Central memory CD8-positive, alpha-beta T cell (primary cell): ENCODE results near the gene NOTCH1.

ENCODE experiments used
- ATAC-seq: fragments of 150-1000 bp; cut with Tn5 transposase; replicated peaks from 2 replicates; pipeline ENCODE4 v1.10.0; 2022; ENCODE audit warnings: mild to moderate bottlenecking, moderate FRiP score, moderate number of reproducible peaks; ENCODE audit not compliant: poor library complexity, severe bottlenecking; ENCODE audit errors: extremely low read depth
- DNase-seq, 2 donors: peaks; one replicate each; pipeline ENCODE4 v3.0.0; 2021; ENCODE audit warnings: low spot score in 2 of 2
- H3K27ac Mint-ChIP-seq: one replicate; pipeline ENCODE4 v1.8.0; 2022; ENCODE audit warnings: low read depth, mild to moderate bottlenecking, moderate library complexity, mixed read lengths
- H3K27me3 Mint-ChIP-seq: one replicate; pipeline ENCODE4 v1.8.0; 2022; ENCODE audit warnings: mixed read lengths
- H3K36me3 Mint-ChIP-seq: one replicate; pipeline ENCODE4 v1.8.0; 2022; ENCODE audit warnings: mild to moderate bottlenecking, moderate library complexity, mixed read lengths; ENCODE audit not compliant: insufficient read depth
- H3K4me1 Mint-ChIP-seq: one replicate; pipeline ENCODE4 v1.8.0; 2022; ENCODE audit warnings: mixed read lengths
- H3K4me3 Mint-ChIP-seq: one replicate; pipeline ENCODE4 v1.8.0; 2022; ENCODE audit warnings: mild to moderate bottlenecking, moderate library complexity, mixed read lengths
- H3K9me3 Mint-ChIP-seq: one replicate; pipeline ENCODE4 v1.8.0; 2022; ENCODE audit warnings: mixed read lengths

The NOTCH1 gene

DNA sequence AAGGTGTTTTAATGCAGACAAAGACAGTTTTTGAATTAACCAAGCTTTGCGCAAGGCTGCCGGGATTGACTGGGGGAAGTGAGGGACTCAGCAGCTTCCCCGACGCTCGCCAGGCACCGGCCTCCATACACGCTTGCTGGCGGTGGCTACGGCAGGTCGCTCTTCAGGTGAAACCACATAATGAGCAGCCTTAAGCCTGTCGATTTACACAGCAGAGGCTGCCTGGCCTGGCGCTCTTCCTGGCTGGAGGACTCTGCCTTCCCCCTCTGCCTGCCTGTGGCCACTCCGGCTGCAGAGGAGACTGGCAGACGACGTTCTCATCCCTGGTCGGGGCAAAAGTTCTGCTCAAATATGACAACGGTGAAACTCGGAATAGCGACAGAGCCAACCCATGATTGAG lies 9.0 kb upstream of the NOTCH1 start:
- H3K9me3 Mint-ChIP-seq, result no peaks in the 10 kb centered on the region
- no peak for ATAC-seq

DNA sequence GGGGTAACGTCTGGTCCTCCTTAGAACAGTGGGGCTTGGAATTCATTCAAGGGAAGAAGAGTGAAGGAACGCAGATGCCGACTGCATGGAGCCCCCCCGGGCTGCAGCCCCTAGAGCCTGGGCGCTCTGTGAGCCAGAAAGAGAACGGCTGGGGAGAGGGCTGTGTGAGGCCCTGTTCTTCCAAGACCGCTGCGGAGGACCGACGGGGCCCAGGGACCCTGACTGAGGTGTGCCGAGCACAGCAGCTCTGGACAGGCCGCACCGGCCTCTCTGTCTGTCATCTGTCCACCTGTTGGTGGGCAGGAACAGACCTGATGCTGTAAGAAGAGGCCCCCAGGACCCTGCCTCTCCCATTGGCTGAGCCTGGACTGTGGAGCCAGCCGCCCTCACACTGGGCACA lies 7.7 kb upstream of the NOTCH1 start:
- ATAC-seq (no peak), DNase-seq (no peak)
- Mint-ChIP-seq H3K27ac (no peak overlapping the region), H3K9me3 (no peaks in the 10 kb centered on the region), H3K36me3 (peaks cover 1% of the 10 kb centered on the region), H3K4me3 (no peak overlapping the region), H3K27me3 (no peaks in the 10 kb centered on the region), H3K4me1 (peaks cover 3% of the 10 kb centered on the region)

More for the DNA sequence above, 9.0 kb upstream of the NOTCH1 start:
- H3K4me3 Mint-ChIP-seq, result no peak overlapping the region
- H3K36me3 Mint-ChIP-seq, result peaks cover 1% of the 10 kb centered on the region
- H3K27ac Mint-ChIP-seq, result no peak overlapping the region
- no peaks in the 10 kb centered on the region for H3K27me3 Mint-ChIP-seq
- H3K4me1 Mint-ChIP-seq, result peaks cover 5% of the 10 kb centered on the region
- no peak for DNase-seq

DNA sequence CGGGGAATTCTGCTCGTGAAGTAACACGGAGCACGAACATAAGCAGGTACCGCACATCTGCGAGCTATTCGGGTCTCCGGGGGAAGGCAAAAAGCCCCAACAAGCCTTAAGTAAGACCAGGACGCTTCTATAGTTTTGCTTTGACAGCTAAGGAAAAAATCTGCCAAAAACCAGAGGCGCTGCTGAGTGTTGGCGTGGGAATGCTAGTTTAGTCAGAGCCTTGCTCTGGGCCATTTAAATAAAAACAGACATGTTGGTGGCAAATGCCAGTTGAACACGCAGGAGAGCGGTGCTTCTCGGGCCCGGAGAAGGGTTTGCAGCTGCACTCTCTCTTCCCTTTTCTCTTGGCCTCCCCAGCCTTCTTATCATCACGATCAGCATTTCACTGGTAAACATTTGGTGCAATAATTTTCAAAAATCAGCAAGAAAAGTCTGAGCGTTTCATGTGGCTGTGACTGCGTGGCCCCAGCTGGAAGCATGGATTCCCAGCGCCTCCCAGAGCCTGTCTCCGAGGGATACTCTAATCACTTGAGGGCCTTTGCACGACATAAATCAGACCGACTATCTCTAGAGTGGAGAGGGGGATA lies 6.4 kb upstream of the NOTCH1 start:
- Mint-ChIP-seq H3K4me3 (no peak overlapping the region), H3K27ac (no peak overlapping the region), H3K27me3 (no peaks in the 10 kb centered on the region), H3K9me3 (no peaks in the 10 kb centered on the region), H3K36me3 (peaks cover 1% of the 10 kb centered on the region), H3K4me1 (no peaks in the 10 kb centered on the region)
- ATAC-seq, result no peak
- no peak for DNase-seq

DNA sequence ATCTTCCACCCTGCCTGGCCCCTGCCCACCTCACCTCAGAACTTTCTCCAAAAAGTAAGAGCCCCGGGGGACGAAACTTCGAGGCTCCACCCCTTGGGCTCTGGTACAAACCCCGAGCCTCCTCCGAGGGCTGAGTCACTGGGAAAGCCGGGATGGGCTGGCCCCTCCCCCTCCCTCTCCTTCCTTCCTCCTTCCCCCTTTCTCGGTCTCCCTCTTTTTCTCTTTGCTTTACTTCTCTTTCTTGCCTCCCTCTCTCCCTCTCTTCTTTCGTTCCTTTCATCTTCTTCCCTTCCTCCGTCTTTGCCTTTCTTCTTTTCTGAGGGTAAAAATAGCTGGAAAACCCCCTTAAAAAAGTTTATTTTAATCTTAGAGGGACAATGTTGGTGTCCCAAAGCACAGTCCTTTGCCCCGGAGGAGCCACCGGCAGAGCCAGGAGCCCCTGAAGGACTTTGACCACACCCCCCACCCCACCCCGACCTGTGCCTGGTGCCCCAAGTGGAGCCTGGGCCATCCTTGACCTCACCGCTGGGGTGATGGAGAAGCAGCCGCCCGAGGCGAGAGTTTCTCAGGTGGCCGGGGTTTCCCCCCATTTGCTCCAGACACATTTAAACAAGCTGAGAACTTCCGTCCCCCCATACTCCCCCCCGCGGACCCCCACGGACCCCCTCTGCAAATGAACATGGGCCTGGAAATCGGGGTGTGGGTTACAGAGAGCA lies 5.7 kb upstream of the NOTCH1 start:
- H3K4me3 Mint-ChIP-seq, result no peak overlapping the region
- H3K27ac Mint-ChIP-seq, result no peak overlapping the region
- ATAC-seq (no peak), DNase-seq (no peak)
- peaks cover 5% of the 10 kb centered on the region for H3K4me1 Mint-ChIP-seq
- H3K9me3 Mint-ChIP-seq, result no peaks in the 10 kb centered on the region
- H3K36me3 Mint-ChIP-seq, result peaks cover 1% of the 10 kb centered on the region
- H3K27me3 Mint-ChIP-seq, result no peaks in the 10 kb centered on the region

DNA sequence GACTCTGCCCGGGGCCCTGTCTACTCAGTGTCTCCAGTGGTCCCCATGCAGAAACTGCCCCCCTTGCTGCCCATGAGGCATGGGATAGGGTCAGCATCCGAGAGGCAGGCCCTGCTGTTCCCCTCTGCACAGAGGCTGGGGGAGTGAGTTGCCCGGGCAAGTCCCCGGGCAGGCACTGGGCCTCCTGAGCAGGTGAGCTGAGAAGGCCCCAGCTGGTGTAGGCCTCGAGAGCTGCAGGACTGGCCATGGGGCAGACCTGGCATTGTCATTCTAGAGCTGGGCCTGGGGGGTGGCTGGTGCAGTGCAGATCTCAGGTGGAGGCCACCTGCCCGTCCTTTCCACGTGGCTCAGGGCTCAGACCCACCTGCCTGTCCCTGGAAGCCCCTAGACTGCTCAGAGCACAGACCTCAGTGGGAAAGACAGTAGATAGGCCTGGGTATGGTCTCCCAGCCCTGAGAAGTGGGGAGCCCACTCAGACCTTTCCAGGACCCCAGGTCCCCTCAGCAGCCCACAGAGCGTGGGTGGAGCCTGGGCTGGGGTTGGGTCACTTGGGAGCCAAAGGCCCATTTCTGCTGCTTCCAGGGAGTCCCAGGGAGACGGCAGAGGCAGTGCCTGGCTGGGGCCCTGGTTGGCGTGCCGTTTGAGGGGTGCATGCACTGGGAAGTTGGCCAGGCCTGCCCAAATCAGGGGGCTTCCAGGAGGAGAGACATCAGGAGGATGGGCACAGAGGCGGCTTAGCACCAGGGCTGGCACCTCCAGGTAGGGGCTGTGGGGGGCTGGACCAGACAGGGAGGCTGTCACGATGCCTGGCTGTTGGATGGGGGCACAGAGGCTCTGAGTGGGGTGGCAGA lies 4.8 kb upstream of the NOTCH1 start:
- peaks cover 5% of the 10 kb centered on the region for H3K4me1 Mint-ChIP-seq
- H3K27me3 Mint-ChIP-seq, result no peaks in the 10 kb centered on the region
- peaks cover 1% of the 10 kb centered on the region for H3K36me3 Mint-ChIP-seq
- ATAC-seq (no peak), DNase-seq (no peak)
- no peaks in the 10 kb centered on the region for H3K9me3 Mint-ChIP-seq
- no peak overlapping the region for H3K27ac Mint-ChIP-seq
- H3K4me3 Mint-ChIP-seq, result no peak overlapping the region

DNA sequence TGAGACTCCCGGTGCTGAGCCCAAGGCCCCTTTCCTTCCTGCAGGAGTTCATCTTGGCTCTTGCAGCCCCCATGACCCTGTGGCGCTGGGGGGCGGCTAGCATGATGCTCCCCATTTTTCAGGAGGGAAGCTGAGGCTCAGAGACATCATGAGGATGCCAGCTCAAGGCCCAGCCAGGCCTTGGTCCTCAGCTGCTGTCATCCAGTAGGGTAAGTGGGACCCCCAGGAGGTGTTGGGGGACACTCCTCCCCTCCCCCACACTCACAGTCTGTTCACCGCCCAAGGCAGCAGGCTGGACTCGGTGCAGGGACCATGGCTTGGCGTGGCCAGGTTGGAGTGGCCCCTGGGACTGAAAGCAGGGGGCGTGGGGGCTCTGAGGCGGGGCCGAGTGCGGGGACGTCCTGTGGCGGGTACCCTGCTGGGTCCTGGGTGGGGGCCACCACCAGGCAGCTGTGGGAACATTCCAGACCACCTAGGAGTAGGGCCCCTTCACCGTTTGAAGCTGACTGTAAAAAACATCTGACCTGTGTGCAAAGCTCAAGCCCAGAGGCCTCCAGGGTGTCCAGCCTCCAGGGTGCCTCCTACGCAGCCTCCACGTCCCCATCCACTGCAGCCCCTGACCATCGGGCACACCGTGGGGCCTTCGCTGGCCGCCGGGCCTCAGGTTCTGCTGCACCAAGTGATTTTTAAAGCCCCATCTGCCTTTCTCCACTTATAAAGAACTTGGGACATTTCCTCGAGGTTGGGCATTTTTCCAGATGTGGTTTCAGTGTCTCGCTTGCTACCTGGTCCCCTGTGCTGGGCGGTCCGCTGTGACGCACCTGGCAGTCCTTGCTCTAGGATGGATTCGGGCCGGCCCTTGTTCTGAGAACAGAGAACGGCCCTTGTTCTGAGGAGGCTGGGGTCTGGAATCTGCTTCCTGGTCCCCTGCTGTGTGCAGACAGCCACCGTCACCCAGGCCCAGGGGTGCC lies 3.4 kb upstream of the NOTCH1 start:
- Mint-ChIP-seq H3K27ac (no peak overlapping the region), H3K9me3 (no peaks in the 10 kb centered on the region), H3K36me3 (peaks cover 3% of the 10 kb centered on the region), H3K27me3 (no peaks in the 10 kb centered on the region), H3K4me1 (peaks cover 5% of the 10 kb centered on the region), H3K4me3 (no peak overlapping the region)
- ATAC-seq, result no peak
- no peak for DNase-seq

DNA sequence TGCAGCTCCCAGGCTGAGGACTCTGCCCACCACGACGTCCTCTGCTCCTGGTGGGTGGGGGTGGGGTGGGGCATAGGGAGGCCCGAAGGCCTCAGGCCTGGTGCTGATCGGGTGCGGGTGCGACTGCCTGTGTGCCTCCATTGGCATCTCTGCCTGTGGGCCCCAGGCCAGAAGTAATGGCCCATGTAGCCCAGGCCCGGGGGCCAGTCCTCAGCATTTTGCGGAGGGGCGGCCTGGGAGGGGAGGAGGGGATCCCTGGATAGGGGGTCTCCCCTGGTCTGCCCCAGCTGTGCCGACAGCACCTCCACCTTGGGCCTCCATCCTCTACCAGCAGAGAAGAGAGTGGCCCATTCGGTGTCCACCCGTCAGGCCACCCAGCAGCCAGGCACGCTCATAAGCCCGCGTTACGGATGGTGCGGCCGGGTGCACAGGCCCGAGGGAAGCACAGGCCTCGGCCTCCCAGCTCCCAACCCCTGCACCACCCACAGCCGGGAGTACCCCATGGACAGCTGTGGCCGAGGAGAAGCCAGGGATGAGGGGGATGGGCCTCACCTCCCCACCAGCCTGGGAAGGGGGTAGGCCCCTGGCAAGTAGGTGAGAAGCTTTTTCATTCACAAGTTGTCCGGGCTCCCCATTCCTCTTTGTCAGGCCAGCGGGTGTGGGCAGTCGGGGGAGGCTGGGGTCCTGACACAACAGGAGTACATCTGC lies 1.8 kb upstream of the NOTCH1 start:
- Mint-ChIP-seq H3K4me3 (peak overlapping the region; percentile 80), H3K4me1 (peaks cover 5% of the 10 kb centered on the region), H3K36me3 (peaks cover 7% of the 10 kb centered on the region), H3K9me3 (no peaks in the 10 kb centered on the region), H3K27me3 (no peaks in the 10 kb centered on the region), H3K27ac (no peak overlapping the region)
- DNase-seq (no peak), ATAC-seq (no peak)

DNA sequence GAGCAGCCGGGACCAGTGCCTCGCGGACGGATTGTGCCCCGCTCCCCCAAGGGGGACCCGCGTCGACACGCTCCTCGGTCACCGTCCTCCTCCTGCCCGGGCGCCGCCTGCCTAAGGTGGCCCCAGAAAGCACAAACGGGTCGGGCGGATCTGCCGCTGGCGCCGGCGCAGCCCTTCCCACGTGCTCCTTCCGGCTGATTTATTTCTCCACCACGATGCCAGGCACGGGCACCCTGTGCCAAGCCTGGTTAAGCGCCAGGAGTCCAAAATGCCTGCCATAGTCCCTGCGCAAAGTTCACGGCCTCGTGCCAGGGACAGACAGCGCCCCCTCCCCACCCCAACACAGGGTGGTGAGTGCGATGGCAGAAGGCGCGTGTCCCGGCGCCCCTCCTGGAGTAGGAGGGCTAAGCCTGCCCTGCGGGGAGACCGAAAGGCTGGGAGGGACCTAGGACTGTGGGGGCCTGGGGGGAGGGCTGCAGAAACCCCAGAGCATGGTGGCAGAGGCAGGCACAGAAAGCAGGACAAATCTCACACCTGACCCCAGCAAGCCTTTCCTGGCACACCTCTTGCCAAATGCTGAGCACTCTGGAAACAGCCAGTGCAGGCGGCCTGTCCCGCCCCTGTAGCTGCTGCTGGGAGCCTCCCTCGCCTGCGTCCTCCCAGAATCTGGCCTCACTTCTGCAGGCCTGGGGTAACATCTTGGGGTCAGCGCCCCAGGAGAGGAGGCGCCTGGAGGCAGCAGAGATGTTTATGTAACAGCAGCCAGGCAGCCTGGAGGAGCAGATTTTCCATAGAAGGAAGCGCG lies 1.1 kb upstream of the NOTCH1 start:
- DNase-seq, result peak; percentile 24 to 33
- H3K36me3 Mint-ChIP-seq, result peaks cover 11% of the 10 kb centered on the region
- no peaks in the 10 kb centered on the region for H3K27me3 Mint-ChIP-seq
- peak; percentile 31 for ATAC-seq
- H3K4me3 Mint-ChIP-seq, result peak overlapping the region; percentile 80
- peaks cover 5% of the 10 kb centered on the region for H3K4me1 Mint-ChIP-seq
- no peak overlapping the region for H3K27ac Mint-ChIP-seq
- H3K9me3 Mint-ChIP-seq, result no peaks in the 10 kb centered on the region

DNA sequence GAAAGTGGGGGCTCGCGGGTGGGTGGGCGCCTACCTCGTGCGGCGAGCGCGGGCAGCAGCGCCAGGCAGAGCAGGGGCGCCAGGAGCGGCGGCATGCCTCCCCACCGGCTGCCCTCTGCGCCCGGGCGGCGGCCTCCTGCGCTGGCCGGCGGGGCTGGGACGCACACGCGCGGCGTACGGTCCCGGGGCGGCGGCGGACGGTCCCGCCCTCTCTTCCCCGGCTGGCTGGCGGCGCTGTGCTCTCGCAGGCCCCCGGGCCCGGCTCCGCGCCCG lies 220 bp downstream of the NOTCH1 start:
- H3K4me3 Mint-ChIP-seq, result peak overlapping the region; percentile 80
- ATAC-seq, result no peak
- no peaks in the 10 kb centered on the region for H3K9me3 Mint-ChIP-seq
- peaks cover 11% of the 10 kb centered on the region for H3K4me1 Mint-ChIP-seq
- no peak for DNase-seq
- no peaks in the 10 kb centered on the region for H3K27me3 Mint-ChIP-seq
- H3K36me3 Mint-ChIP-seq, result peaks cover 13% of the 10 kb centered on the region
- no peak overlapping the region for H3K27ac Mint-ChIP-seq

DNA sequence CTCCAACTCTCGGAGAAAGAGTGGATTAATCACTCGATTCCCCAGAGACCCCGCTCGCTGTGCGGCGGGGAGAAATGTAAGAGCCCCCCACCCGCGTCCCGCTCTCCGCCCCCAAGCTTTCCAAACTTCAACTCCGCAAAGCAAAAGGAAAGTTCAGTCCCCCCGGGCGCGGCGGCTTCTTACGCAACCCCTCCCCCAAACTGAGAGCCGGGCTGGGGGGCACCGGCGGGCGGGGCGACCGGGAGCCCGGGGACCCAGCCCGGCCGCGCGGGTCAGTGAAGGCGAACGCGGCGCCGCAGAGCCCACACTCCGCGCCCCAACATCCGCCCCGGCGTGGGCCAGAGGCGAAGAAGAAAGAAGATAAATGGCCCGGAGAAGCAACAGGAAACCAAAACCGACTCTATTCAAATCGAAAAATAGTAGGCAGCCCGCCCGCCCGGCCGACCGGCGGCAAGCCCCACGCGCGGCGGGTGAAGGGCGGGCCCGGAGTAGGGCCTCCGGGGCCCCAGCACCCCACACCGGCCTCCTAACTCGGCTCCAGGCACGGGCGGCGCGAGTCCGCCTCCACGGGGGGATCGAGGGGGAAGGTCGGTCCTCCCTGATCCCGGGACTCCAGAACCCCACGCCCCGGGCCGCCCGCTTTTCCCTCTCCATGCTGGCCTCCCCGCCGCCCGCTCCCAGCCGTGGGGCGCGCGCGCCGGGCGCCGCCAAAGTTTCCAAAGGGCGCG lies 720 bp downstream of the NOTCH1 start:
- Mint-ChIP-seq H3K9me3 (no peaks in the 10 kb centered on the region), H3K36me3 (peaks cover 15% of the 10 kb centered on the region), H3K4me3 (peak overlapping the region; percentile 81), H3K4me1 (peaks cover 16% of the 10 kb centered on the region), H3K27me3 (no peaks in the 10 kb centered on the region), H3K27ac (no peak overlapping the region)
- ATAC-seq (peak; percentile 28), DNase-seq (peak; percentile 25 to 37)

DNA sequence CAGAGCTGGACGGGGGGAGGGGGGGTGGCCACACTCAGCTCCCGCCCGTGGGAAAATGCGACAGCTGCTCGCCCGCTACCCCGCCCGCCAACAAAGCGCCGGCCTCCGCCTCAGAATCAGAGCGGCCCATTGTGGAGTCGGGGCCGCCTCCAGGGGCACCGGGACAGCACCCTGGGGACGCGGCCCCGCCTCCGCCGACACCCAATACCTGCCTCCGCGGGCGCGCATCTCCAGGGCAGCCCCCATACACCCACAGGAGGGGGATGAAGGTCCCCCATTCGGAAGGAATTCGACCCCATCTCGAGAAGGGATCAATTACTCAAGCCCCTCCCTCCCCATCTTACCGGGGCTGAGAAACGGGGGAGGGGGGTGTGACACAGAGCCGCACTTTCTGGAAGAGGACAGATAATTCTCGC lies 1.3 kb downstream of the NOTCH1 start:
- H3K9me3 Mint-ChIP-seq, result no peaks in the 10 kb centered on the region
- H3K36me3 Mint-ChIP-seq, result peaks cover 17% of the 10 kb centered on the region
- ATAC-seq (no peak), DNase-seq (no peak)
- H3K27ac Mint-ChIP-seq, result no peak overlapping the region
- peak overlapping the region; percentile 81 for H3K4me3 Mint-ChIP-seq
- H3K4me1 Mint-ChIP-seq, result peaks cover 22% of the 10 kb centered on the region
- H3K27me3 Mint-ChIP-seq, result no peaks in the 10 kb centered on the region
